BLaER1 (cell line): Measurements from ENCODE around the gene GOLGA6C.
"Not testable (repeated sequence)": the region's sequence is repeated elsewhere in the genome, so short reads cannot be mapped to it uniquely, and the experiment has no call there.

Experiments
- H3K27ac ChIP-seq: shearing (Covaris generic); formaldehyde crosslinking; 2 replicates; pipeline ENCODE4 v1.8.1; 2022
- H3K27me3 ChIP-seq: shearing (Covaris generic); formaldehyde crosslinking; 2 replicates; pipeline ENCODE4 v1.8.1; 2022
- H3K36me3 ChIP-seq: shearing (Covaris generic); formaldehyde crosslinking; 2 replicates; pipeline ENCODE4 v1.8.1; 2022
- H3K4me1 ChIP-seq: shearing (Covaris generic); formaldehyde crosslinking; 2 replicates; pipeline ENCODE4 v1.8.1; 2022
- H3K4me2 ChIP-seq: shearing (Covaris generic); formaldehyde crosslinking; 2 replicates; pipeline ENCODE4 v1.8.1; 2022
- H3K4me3 ChIP-seq: shearing (Covaris generic); formaldehyde crosslinking; 2 replicates; pipeline ENCODE4 v1.8.1; 2022
- H3K9ac ChIP-seq: shearing (Covaris generic); formaldehyde crosslinking; 2 replicates; pipeline ENCODE4 v1.8.1; 2022
- H3K9me3 ChIP-seq: shearing (Covaris generic); formaldehyde crosslinking; 2 replicates; pipeline ENCODE4 v1.8.1; 2022
- H4K20me1 ChIP-seq: shearing (Covaris generic); formaldehyde crosslinking; 2 replicates; pipeline ENCODE4 v1.8.1; 2022
- Cebpa-rat ChIP-seq: shearing (Covaris generic); IDR thresholded peaks from 2 replicates; pipeline ENCODE4 v1.8.1; 2022

GOLGA6C gene

GRCh38 chr15:75214293-75215096 is 43.6 kb upstream of the GOLGA6C start:
- Histone ChIP-seq H3K36me3 (peaks cover 61% of the 10 kb centered on the region), H4K20me1 (peaks cover 70% of the 10 kb centered on the region), H3K27ac (no peak overlapping the region), H3K4me2 (no peak overlapping the region), H3K9me3 (no peaks in the 10 kb centered on the region), H3K27me3 (no peaks in the 10 kb centered on the region), H3K4me1 (peaks cover 54% of the 10 kb centered on the region), H3K4me3 (no peak overlapping the region), H3K9ac (no peak overlapping the region)
- no peak for TF ChIP-seq Cebpa-rat

DNA sequence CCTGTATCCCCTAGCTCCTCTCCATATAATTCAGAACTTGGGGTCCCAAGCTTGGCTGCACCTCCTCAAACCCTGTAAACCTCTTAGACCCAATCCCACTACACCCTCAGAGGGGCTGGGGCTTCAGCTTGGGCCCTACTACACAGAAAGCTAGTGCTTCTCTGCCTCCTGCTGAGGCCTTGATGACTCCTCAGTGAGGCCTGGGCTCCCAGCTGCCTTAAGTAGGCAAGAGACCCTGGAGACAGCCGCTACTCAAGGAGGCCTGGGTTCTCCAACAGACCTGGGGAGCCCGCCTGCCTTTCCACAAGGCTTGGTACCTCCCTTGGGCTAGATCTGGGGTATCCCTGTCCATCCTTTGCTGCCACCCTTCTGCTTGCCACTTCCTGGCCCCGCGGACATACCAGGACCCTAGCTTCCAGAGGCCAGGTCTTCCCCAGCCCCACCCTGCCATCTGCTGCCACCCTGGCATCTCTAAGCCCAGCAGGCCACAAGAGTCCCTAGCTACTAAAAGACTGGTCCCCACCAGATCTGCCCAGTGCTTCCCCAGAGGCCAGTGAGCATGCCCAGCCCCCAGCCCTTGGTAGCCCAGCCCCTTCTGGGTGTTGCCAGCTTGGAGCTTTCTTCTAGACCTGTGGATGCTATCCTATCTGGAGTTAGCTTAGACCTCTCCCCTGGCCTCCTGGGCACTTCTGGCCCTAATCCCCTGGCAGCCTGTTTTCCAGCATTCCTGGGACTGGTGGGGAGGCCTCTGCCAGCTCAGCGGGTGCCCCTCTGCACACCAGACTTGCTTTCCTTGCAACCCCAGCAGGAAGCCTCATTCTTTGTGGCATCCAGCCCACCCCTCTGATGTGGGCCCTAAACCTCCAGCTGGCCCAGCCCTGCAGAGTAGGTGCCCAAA is 42.8 kb upstream of the GOLGA6C start:
- no peak overlapping the region for H3K9ac ChIP-seq

DNA sequence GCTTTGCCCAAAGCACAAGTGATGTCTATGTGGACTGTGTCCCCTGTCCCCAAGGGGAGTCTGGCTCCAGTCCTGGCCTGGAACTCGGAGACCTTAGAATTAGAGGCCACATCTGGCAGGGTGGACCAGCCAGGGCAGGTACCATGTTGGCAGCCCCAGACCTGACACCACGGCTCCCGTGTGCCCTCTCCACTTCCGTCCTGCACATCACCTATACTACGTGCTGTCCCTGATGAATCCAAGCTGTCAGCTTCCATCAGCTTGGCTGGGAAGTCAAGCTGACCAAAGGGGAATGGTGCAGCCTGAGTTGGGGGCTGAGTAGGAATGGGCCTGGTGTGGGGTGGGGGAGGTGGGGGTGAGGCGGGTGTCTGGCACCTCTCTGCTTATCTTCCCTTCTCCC is 41.1 kb upstream of the GOLGA6C start:
- Histone ChIP-seq H3K4me3 (no peak overlapping the region), H3K27ac (no peak overlapping the region), H3K36me3 (peaks cover 36% of the 10 kb centered on the region), H3K4me2 (no peak overlapping the region), H3K9me3 (no peaks in the 10 kb centered on the region), H3K27me3 (no peaks in the 10 kb centered on the region), H4K20me1 (peaks cover 45% of the 10 kb centered on the region), H3K9ac (no peak overlapping the region), H3K4me1 (peaks cover 29% of the 10 kb centered on the region)
- no peak for TF ChIP-seq Cebpa-rat

More for the DNA sequence above, 42.8 kb upstream of the GOLGA6C start:
- Histone ChIP-seq H3K27me3 (no peaks in the 10 kb centered on the region), H4K20me1 (peaks cover 61% of the 10 kb centered on the region), H3K9me3 (no peaks in the 10 kb centered on the region), H3K4me3 (no peak overlapping the region), H3K4me1 (peaks cover 46% of the 10 kb centered on the region), H3K27ac (no peak overlapping the region), H3K36me3 (peaks cover 53% of the 10 kb centered on the region), H3K4me2 (peak overlapping the region; percentile 22)
- TF ChIP-seq Cebpa-rat, result no peak

DNA sequence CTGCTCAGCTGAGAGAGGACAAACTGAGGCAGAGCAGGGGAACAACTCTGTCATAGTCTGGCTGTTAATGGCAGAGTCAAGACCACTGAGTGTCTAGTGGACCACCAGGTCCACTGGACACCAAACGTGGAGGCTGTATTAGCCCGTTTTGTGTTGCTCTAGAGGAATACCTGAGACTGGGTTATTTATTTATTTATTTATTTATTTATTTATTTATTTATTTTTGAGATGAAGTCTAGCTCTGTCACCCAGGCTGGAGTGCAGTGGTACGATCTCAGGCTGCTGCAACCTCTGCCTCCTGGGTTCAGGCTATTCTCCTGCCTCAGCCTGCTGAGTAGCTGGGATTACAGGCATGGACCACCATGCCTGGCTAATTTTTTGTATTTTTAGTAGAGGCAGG is 40.6 kb upstream of the GOLGA6C start:
- not testable (repeated sequence) for H3K27me3 ChIP-seq, H3K9ac ChIP-seq, H3K4me3 ChIP-seq, H3K9me3 ChIP-seq, H3K4me2 ChIP-seq, H3K27ac ChIP-seq
- H3K4me1 ChIP-seq, result peaks cover 24% of the 10 kb centered on the region
- peaks cover 31% of the 10 kb centered on the region for H3K36me3 ChIP-seq
- peaks cover 39% of the 10 kb centered on the region for H4K20me1 ChIP-seq

DNA sequence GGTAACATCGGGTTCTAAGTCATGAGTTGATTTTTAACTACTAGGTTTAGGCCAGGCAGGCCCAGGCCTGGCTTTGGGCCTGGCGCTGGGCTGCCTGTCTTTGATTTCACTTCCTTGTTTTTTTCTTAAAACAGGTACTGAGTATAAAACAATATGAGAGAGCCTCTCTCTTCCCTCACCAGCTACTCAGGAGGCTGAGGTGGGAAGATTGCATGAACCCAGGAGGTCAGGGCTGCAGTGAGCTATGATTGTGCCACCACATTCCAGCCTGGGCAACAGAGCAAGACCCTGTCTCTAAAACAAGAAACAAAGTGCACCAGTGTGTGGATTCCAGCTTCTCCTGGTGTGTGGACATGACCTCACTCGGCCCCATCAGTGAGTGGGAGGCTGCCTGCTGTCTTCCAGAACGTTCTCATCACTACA is 38.6 kb upstream of the GOLGA6C start:
- H3K4me1 ChIP-seq, result peaks cover 18% of the 10 kb centered on the region
- not testable (repeated sequence) for H3K9me3 ChIP-seq, H3K27ac ChIP-seq, H3K9ac ChIP-seq, H3K4me2 ChIP-seq, H3K27me3 ChIP-seq, H3K4me3 ChIP-seq
- peaks cover 19% of the 10 kb centered on the region for H4K20me1 ChIP-seq
- peaks cover 11% of the 10 kb centered on the region; the same call in 1 of the 2 replicates for H3K36me3 ChIP-seq

DNA sequence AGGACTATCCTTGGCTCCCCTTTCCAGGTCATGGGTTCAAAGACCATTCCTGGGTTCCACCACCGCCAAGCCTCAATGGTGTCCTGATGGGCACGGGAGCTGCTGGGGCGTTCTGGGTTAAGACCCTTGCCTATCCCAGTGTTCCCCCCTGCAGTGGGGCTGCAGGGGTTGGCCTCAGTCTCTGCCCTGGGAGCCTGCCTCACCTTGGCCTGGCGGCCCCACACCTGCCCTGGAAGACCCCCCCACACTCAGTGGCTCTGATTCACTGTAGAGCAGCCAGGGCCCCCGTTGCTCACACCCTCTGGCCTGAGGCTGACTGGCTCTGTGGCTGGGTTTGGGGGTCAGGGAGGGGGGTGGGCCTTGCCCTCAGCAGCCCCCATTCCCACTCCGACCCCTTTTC is 34.4 kb upstream of the GOLGA6C start:
- Histone ChIP-seq H3K4me2 (no peak overlapping the region), H3K27me3 (no peaks in the 10 kb centered on the region), H3K36me3 (no peaks in the 10 kb centered on the region), H3K9ac (no peak overlapping the region), H3K9me3 (no peaks in the 10 kb centered on the region), H3K27ac (no peak overlapping the region), H3K4me3 (no peak overlapping the region), H4K20me1 (no peaks in the 10 kb centered on the region), H3K4me1 (no peaks in the 10 kb centered on the region)
- no peak for TF ChIP-seq Cebpa-rat

GRCh38 chr15:75224281-75224680 is 33.9 kb upstream of the GOLGA6C start:
- H3K4me2 ChIP-seq, result no peak overlapping the region
- no peak overlapping the region for H3K9ac ChIP-seq
- no peak for TF ChIP-seq Cebpa-rat
- H3K27ac ChIP-seq, result no peak overlapping the region
- no peaks in the 10 kb centered on the region for H3K36me3 ChIP-seq
- H3K4me3 ChIP-seq, result no peak overlapping the region
- H3K9me3 ChIP-seq, result no peaks in the 10 kb centered on the region
- H3K4me1 ChIP-seq, result peaks cover 1% of the 10 kb centered on the region; the same call in 1 of the 2 replicates
- no peaks in the 10 kb centered on the region for H4K20me1 ChIP-seq
- H3K27me3 ChIP-seq, result no peaks in the 10 kb centered on the region

DNA sequence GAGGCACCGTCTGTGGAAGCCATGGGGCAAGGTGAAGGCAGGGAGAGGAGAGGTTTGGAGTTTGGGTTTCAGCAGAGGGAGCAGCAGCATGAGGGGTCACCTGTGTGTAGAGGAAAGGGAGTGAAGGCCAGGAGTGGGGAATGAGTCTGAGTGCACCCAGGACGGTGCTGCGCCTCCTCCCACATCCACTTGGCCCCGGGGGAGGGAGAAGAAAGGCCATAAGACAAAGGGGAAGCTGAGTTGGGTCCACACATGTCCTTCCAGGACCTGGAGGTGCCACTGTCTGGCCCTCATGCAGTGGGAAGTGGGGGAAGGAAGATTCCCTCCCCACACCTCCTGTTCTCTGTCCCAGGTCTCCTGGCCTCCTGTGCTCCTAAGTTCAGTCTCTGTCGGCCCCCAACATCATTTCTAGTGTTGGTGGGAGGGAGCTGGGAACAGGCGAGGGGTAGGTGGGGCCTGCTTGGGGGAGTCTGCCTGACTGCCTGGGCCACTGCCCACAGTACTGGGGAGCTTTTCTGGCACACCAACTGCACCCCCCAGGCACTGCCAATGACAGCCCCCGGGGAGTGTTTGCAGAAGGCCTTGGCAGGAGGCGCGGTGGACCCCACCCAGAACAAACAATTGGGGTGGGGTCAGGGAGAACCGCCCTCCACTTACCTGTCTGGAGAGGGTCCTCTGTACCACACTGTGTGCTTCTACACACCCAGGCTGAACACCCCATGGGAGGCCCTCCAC is 32.9 kb upstream of the GOLGA6C start:
- H3K4me1 ChIP-seq, result peaks cover 11% of the 10 kb centered on the region
- H3K4me3 ChIP-seq, H3K4me2 ChIP-seq, H3K36me3 ChIP-seq, H3K9ac ChIP-seq, H3K9me3 ChIP-seq, H3K27me3 ChIP-seq, H4K20me1 ChIP-seq, H3K27ac ChIP-seq: not testable (repeated sequence)

DNA sequence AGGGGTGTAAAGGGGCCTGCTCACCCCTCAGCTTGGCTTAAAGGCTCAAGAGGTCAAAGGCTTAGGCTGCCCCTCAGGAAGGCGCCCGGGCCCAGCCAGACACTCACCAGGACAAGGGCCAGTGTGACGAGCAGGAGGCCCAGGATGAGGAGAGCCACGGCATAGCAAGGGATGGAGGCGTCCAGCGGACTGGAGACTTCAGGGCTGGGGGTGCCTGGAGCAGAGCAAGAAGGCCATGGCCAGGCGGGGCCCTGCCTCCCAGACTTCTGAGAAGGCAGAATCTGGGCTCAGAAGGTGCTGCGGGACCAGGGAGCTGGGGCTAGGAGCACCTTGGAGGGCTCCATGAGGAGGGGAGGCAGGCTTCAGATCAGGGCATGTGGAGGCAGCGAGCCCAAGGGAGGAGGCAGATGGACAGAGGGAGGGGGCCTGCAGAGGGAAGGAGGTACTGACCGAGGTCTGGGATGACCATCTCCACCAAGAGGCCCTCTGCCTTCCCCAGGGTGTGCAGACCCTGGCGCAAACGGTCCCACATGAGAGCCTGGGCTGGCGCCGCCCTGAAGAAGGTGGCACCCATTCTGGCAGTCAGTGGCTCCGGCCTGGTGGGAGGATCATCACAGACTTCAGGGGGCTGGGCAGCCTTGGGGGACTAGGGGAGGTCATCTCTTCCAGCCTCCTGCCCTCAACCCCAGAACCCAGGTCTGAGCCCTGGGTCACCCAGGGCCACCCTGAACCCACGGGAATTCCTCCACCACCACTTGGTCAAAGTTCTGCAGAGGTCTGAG is 32.0 kb upstream of the GOLGA6C start:
- Histone ChIP-seq H3K4me3 (no peak overlapping the region), H4K20me1 (no peaks in the 10 kb centered on the region), H3K9me3 (no peaks in the 10 kb centered on the region), H3K36me3 (no peaks in the 10 kb centered on the region), H3K4me2 (no peak overlapping the region), H3K9ac (no peak overlapping the region), H3K27ac (no peak overlapping the region), H3K4me1 (peaks cover 20% of the 10 kb centered on the region), H3K27me3 (no peaks in the 10 kb centered on the region)
- no peak for TF ChIP-seq Cebpa-rat

DNA sequence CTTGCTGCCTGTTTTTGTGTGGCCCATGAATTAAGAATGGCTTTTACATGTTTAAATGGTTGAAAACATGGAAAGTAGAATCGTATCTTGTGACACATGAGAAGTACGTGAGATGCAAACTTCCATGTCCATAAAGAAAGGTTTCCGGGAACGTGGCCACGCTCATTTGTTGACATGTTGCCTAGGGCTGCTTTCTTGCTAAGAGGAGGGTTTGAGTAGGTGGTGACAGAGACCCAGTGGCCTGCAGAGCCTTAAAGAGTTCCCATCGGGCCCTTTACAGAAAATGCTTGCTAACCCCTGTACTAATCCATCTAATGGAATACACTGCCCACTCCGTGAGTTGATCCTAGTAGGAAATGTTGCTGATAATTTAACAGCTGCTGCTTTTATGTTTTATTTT is 31.0 kb upstream of the GOLGA6C start:
- H3K27me3 ChIP-seq, H3K9ac ChIP-seq, H3K4me3 ChIP-seq, H4K20me1 ChIP-seq, H3K9me3 ChIP-seq, H3K36me3 ChIP-seq, H3K27ac ChIP-seq, H3K4me2 ChIP-seq: not testable (repeated sequence)
- peaks cover 21% of the 10 kb centered on the region for H3K4me1 ChIP-seq
